Stimulated activated CD4-positive, alpha-beta T cell treated with anti-CD3 and anti-CD28 coated beads, Interleukin-4, amount 100 ng/mL, for 24 hours (primary cell): Measurements from ENCODE around the gene KIF6.

ENCODE experiments used
- DNase-seq: peaks from one replicate; pipeline ENCODE4 v3.0.0-alpha.2; 2020

KIF6 gene

DNA sequence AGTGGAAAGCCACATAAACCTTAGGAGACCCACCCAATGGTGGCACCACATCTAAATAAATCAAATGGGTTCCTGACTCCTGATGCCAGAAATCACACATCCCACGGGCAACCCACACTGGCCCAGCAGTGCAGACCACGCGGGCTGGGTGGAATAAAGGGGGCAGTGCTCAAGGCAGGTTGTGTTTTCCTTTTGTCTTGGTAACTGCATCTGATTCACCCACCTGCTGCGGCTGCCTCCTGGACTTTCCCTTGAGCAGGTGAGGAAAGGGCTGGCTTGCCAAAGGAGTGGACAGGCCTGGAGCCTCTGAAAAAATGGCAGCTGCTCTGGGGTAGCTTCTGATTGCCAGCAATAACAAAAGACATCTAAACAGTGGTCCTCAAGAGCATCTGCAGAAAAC, 283.2 kb downstream of the KIF6 start:
- DNase-seq: no peak

GRCh38 chr6:39441301-39441700, 283.9 kb downstream of the KIF6 start:
- no peak for DNase-seq

GRCh38 chr6:39440039-39440426, 285.2 kb downstream of the KIF6 start:
- no peak for DNase-seq

DNA sequence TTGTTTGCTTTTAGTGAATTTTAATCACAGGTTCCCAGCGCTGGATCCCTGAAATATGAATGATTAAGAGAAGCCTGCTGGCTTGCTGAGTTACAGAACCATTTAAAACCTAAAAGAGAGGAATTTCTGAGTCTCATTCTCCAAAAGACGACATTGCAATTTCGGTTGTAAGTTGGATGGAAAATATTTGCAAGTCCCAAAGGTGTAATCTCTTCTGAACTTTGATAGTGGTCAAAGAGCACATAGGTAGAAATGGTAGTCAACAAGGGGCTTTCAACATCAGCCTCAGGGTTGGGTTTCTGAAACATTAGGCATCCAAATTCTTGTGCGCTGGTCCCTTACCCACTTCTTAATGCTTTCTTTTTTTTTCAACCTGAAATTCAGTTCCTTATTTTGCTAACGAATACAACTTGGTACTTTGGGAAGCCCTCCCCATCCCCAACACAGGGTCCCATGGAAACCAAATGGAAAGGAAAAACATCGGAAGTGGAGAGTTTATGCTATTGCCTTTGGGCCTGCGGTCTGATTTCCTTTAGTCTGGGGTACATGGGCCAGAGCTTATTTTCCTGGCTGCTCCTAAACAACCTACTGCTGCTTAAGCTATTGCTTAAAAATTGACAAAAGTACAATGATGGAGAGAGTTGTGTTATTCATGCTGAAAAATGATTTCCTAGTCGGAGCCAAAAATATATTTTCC, 285.7 kb downstream of the KIF6 start:
- DNase-seq: no peak

GRCh38 chr6:39433630-39434029, 291.6 kb downstream of the KIF6 start:
- DNase-seq: no peak

GRCh38 chr6:39432330-39433025, 292.7 kb downstream of the KIF6 start:
- DNase-seq: no peak

DNA sequence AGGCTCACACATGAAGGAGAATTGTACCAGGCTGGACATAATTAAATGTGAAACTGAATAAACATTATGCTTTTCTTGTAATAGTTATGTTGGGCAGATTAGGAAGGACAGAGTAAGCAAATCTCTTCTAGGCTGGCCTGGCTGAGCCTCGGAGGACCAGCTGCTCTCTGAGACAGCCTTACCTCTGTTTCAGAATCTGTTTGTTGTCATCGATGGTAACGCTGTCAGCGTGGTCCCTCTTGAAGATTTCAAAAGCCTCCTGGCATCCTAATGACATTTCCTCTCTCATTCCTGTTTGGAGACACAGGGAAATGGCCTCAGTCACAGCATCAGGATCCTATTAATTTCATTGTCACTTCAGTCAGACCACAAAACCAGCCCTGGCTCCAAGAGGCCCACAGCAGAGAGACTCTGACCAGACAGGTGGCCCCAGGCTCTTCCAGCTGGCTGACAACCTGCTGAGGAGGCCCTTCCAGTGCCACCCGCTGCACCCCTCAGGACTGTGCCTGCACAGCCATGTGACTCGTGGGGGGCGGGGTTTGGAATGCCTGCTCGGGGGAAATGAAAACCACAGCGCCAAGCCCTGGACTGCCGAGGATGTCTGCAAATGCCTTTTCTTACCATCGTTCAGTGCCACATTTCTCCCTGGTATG, 294.2 kb downstream of the KIF6 start:
- DNase-seq: no peak

- DNase-seq: no peak
Measured at GRCh38 chr6:39430446-39430845, 294.8 kb downstream of the KIF6 start.

- DNase-seq: no peak
Measured at GRCh38 chr6:39428816-39429215, 296.4 kb downstream of the KIF6 start.

DNA sequence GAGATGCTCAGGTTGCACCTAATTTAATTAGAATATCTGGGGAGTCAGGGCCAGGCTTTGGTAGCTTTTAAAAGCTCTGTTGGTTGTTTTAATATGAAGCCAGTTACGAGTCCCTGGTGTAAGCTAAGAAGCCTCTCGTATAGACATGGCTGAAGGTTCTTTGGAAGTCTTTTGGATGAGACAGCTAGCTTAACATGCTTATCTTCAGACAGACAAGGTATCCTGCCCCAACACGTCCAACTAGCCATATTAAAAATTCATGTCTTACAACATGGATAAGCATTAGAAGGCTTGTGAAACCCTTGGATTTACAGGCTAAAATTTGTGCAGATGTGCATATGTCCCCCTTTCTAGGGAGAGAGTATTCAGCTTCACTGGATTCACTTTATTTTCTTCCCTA, 297.1 kb downstream of the KIF6 start:
- DNase-seq: no peak

DNA sequence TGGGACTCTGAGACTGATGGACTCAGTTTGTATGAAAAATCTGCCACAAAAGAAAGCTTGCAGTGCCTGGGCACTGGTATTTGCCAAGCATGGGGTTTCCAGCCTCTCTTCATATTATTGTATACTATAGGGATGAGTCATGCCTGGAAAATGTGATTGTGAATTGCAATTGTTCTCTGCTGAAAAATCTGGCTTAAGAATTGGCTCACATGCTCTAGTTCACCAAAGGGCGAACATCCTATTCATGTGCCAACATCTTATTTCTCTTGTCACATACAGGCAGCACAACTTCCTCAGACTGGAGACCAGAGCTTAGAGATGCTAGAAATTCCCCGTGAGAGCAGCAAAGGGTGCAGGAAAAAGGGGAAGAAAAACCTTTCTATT, 299.1 kb downstream of the KIF6 start:
- no peak for DNase-seq

- DNase-seq: no peak
Measured at GRCh38 chr6:39425346-39426072, 299.7 kb downstream of the KIF6 start.

GRCh38 chr6:39424831-39425230, 300.4 kb downstream of the KIF6 start:
- no peak for DNase-seq

DNA sequence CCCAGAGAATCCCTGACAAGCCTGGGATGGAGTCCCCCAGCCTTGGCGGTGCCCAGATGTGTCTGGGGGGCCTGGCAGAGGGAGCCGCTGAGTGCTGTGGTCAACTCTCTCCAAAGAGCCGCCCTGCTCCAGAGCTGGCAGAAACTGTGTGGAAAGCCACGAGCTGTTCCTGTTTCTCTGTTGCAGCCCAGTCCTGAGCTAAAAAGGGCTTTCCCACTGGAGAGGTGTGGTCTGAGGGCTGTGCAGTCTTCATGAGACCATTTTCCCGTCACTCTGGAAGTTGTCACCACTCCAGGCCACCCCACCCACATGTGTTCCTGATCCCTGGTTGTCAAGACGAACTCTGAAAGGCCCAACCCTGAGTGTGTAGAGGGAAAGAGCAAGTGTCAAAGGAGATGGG, 303.0 kb downstream of the KIF6 start:
- no peak for DNase-seq

DNA sequence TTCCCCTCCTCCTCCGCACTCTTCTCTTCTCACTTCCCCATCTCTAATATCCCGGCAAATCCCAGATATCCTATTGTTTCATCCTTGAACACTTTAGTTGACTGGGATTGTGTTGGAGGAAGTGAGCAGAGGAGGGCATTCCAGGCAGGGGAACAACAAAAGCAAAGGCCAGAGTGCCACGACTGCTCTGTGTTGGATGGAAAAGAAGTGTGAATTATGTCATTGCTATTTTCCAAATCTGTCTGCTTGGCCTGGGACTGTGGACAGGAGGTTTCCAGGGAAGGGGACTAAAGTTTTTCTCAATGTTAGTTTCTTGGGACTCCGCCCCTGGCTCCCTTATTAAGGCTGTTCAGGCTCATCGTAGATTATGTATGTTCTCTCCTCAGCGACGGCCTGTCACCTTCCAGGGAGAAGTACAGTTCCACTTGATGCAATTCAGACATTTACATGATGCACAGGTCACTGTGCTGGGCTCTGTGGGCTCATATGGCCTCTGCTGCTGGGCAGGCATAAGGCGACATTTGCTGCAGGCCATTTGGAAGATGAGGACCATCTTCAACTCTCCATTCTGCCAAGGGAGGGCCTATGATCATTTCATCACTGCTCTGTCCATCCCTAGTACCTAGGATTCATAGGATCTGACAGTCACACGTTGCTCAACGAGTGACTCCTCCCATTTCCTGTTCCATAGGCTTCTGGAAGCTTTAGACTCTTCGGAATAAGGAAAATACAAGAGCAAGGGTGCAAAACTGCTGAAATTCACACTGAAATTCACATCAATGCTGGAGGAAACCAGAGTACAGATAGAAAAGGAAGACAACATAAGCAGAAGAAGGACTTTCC, 303.6 kb downstream of the KIF6 start:
- DNase-seq: no peak

GRCh38 chr6:39420300-39421265, 304.6 kb downstream of the KIF6 start:
- DNase-seq: no peak

GRCh38 chr6:39419607-39420006, 305.6 kb downstream of the KIF6 start:
- no peak for DNase-seq

DNA sequence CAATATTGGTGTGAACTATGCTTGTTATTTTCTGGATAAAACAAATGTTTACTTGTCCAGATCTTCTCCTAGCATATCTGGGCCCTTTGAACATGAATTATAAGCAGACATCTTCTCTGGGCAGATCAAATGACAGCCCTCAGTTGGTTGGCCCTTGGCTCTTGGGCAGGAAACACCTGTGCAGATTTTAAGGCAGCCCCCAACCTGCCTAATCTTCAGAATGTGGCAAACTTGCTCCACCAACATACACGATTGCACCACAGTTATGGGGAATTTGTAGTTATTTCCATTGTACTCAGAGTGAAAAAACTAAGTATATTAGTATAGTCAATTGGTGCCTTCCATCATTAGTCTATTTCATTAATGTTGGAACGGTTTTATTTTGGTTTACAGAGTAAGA, 307.8 kb downstream of the KIF6 start:
- no peak for DNase-seq

DNA sequence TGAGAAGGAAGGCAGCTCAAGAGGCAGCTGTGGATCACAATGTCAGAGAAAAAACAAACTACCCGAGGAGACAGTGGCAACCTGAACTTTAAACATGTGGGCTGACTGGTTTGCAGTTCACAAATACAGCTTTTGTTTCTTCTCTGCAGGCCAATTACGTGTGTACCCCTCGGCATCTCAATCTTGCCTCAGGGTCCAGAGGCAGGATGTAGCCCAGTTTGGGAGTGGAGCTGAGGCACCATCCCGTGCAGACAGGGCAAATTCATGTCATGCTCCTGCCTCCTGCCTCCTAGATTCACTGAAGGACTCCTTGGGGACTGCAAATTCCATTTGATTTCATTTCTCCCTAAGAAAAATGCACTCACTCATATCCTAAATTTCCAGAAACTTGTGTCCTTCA, 308.5 kb downstream of the KIF6 start:
- no peak for DNase-seq

GRCh38 chr6:39416026-39416425, 309.2 kb downstream of the KIF6 start:
- no peak for DNase-seq

DNA sequence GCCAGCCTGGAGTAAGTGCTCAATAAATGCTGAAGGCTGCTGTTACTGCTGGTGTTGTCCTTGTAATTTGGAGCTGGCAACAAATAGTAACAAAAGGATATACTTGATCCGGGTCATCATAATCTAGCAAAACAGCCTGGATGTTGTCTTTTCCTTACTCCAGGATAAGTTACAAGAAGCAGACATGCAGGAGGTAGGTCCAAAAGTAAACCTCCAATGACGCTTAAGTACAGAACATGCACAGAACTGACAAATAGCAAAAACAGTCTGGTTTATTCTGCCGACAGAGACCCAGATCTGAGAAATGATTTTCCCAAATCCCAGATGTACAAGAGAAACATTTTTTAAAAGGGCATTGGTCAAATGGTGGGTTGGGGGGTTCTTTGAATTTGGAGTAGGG, 309.7 kb downstream of the KIF6 start:
- no peak for DNase-seq

GRCh38 chr6:39411465-39411864, 313.7 kb downstream of the KIF6 start:
- DNase-seq: no peak
